GM19372 (cell line): ENCODE results near the gene FCAMR.

Source experiments
- ATAC-seq: cut with Tn5 transposase; IDR thresholded peaks from one replicate; pipeline ENCODE4 v1.9.1; 2021; ENCODE audit warnings: mild to moderate bottlenecking, low read depth, moderate library complexity; ENCODE audit not compliant: unreplicated experiment

The FCAMR gene

GRCh38 chr1:206913766-206914537 lies 56.3 kb downstream of the FCAMR start:
- ATAC-seq, result no peak

DNA sequence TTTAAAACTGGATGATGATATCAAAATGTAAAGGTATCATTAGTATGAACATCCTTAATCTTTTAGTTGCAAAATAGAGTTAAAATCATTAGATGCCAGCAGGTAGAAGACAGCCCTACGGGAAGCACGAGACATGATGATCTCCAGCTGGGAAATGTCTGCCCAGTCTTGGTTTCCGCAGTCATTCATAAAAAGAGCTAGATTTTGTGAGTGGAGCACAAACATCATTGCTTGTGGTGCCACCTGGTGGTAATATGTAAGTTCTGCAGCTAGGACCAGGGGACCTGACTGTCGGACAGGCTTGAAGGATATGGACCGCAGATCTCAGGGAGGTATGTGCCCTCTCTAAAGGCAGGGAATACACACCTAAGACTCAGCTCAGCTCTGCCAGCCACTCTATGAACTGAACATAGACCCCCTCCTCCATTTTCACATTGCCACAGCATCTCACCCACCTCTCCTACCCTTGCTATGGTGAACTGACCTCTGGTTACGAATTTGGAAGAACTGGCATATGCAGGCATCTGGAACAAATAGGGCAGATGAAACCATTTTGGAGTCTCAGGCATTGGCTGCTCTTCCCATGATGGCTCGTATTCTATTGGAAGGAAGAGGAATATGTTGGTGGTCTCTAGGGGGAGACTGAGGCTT lies 57.7 kb downstream of the FCAMR start:
- ATAC-seq, result peak; percentile 54

- no peak for ATAC-seq
These were observed 59.1 kb downstream of the FCAMR start for GRCh38 chr1:206911064-206911663.

GRCh38 chr1:206909883-206910318 lies 60.4 kb downstream of the FCAMR start:
- ATAC-seq, result no peak

- ATAC-seq, result no peak
These were observed 60.9 kb downstream of the FCAMR start for GRCh38 chr1:206909161-206909882.

DNA sequence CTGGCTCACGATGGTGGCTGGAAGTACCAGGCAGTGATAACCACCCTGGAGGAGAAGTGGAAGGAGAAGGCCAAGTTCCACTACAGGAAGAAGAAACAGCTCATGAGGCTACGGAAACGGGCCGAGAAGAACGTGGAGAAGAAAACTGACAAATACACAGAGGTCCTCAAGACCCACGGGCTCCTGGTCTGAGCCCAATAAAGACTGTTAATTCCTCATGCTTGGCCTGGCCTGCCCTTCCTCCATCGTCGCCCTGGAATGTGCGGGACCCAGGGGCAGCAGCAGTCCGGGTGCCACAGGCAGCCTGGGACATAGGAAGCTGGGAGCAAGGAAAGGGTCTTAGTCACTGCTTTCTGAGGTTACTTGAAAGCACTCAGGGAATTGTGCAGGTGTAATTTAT lies 62.2 kb downstream of the FCAMR start:
- no peak for ATAC-seq
